Mesodermal cell (in vitro differentiated cells): ENCODE results near the gene NUAK1.

Experiments used
- H3K27ac ChIP-seq: 2 replicates; pipeline ENCODE4 v1.7.0; 2013; ENCODE audit warnings: mild to moderate bottlenecking, low read depth, low read length, moderate library complexity; ENCODE audit not compliant: severe bottlenecking
- H3K36me3 ChIP-seq: 2 replicates; pipeline ENCODE4 v1.7.1; 2013; ENCODE audit warnings: mild to moderate bottlenecking, low read length, moderate library complexity; ENCODE audit not compliant: control insufficient read depth, insufficient read depth
- H3K4me1 ChIP-seq: one replicate; pipeline ENCODE4 v1.7.1; 2013; ENCODE audit warnings: mild to moderate bottlenecking, low read length; ENCODE audit not compliant: insufficient read depth, control insufficient read depth, poor library complexity, severe bottlenecking
- H3K4me3 ChIP-seq: 2 replicates; pipeline ENCODE4 v1.7.0; 2013; ENCODE audit warnings: low read length, control low read depth, mild to moderate bottlenecking; ENCODE audit not compliant: insufficient read depth, poor library complexity, severe bottlenecking; ENCODE audit errors: extremely low read depth
- H3K9me3 ChIP-seq: 2 replicates; pipeline ENCODE4 v1.7.1; 2013; ENCODE audit warnings: mild to moderate bottlenecking, low read length, moderate library complexity; ENCODE audit not compliant: control insufficient read depth
- WGBS, 2 experiments: methylation state at CpG; one replicate each; pipeline ENCODE4 v1.1.5; 2013; ENCODE audit warnings: missing lambda C conversion rate in 2 of 2; ENCODE audit not compliant: insufficient coverage in 2 of 2; 5-methylcytosine and 5-hydroxymethylcytosine counted together

The NUAK1 gene

GRCh38 chr12:106138357-106138632 is 459 bp downstream of the NUAK1 start:
- WGBS, 2 experiments: 0 to 2% methylated on average over 19 to 20 of the region's 23 CpGs
- peaks cover 46% of the 10 kb centered on the region for H3K4me1 ChIP-seq

GRCh38 chr12:106137530-106138356 is 1.0 kb downstream of the NUAK1 start:
- Histone ChIP-seq H3K4me3 (peak overlapping the region; percentile 89), H3K36me3 (peaks cover 22% of the 10 kb centered on the region), H3K9me3 (no peaks in the 10 kb centered on the region), H3K4me1 (peaks cover 50% of the 10 kb centered on the region), H3K27ac (peak overlapping the region; percentile 98)
- 4 to 9% methylated on average over 12 to 14 of the region's 20 CpGs for WGBS, 2 experiments

More at GRCh38 chr12:106138357-106138632, 459 bp downstream of the NUAK1 start:
- Histone ChIP-seq H3K36me3 (peaks cover 22% of the 10 kb centered on the region), H3K4me3 (peak overlapping the region; percentile 89), H3K27ac (peak overlapping the region; percentile 98), H3K9me3 (no peaks in the 10 kb centered on the region)

DNA sequence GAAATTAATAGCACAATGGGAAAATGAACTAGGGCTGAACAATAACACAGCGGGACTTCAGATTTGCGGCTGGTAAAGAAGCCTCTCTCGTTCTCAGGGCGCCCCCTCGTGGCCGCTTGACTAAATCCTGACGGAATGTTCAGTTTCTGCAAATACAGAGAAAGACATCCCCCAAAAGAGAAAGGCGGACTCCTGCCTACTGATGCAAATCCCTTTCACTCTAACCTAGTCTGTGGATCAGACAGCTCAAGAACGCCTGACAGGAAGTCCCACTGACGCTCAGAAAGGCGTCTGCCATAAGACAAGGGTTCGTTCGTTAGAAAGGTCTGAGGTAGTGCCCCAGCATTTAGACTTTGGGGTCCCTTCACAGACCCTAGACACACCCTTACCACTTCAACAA is 2.5 kb downstream of the NUAK1 start:
- Histone ChIP-seq H3K4me3 (peak overlapping the region; percentile 89), H3K9me3 (no peaks in the 10 kb centered on the region), H3K36me3 (peaks cover 22% of the 10 kb centered on the region), H3K4me1 (peaks cover 48% of the 10 kb centered on the region), H3K27ac (peak overlapping the region; percentile 43)
- WGBS, 2 experiments: 0 to 2% methylated on average over 13 of the region's 13 CpGs

- Histone ChIP-seq H3K36me3 (peaks cover 22% of the 10 kb centered on the region), H3K4me3 (peak overlapping the region; percentile 89), H3K27ac (peak overlapping the region; percentile 6), H3K4me1 (peaks cover 47% of the 10 kb centered on the region), H3K9me3 (no peaks in the 10 kb centered on the region)
- WGBS, 2 experiments: 38% methylated on average over 2 of the region's 4 CpGs; no CpG with 5 or more reads in 1 of the 2 experiments
These were observed 3.0 kb downstream of the NUAK1 start for GRCh38 chr12:106135781-106136180.

DNA sequence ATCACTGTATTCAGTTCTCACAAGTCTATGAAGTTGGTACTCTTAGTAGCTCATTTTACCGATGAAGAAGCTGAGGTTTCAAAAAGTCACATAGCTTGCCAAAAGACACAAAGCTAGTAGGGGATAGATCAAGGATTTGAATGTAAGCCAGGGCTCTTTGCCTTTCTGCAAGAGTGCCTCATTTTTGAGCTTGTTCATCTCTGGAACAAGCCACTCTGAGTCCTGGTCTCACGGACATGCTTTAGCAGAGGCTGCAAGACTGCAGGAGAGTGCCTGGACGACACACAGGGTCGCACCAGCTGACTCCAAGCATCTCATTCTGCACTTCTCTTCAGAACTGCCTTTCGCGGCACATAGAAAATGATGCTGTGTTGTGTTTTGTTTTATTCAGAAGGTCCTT is 3.7 kb downstream of the NUAK1 start:
- H3K36me3 ChIP-seq: peaks cover 29% of the 10 kb centered on the region
- H3K9me3 ChIP-seq: no peaks in the 10 kb centered on the region
- peaks cover 48% of the 10 kb centered on the region for H3K4me1 ChIP-seq
- no peak overlapping the region for H3K27ac ChIP-seq
- 23 to 70% methylated on average over 1 to 2 of the region's 6 CpGs for WGBS, 2 experiments
- H3K4me3 ChIP-seq: peak overlapping the region; percentile 89

DNA sequence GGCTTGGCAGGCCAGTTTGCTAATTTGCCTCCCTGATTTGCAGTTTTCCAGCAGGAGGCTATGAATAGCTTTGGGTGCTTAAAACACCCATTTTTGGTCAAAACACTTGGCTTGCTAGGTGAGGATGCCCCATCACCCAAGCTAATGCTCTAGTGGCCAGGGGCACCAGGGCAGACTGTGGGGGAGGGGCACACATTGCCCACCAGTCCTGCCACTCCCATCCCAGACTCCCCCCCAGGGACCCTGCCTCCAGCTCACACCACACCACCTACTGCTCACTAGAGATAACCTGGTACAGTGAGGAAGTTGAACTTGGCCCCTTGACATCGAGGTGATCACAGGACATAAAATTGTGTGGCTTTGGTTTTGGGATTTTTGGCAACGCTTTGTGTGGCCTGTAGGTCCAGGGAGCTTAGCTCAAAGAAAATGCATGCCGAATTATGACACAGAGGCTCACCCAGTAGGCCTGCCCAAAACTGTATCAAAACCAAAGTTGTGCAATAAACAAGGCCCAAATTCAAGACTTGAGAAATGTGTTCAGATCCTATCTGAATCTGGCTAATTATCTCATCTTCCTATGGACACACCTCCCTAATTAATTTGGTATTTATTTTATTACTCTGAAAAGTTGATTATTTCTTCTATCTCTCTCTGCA is 4.3 kb downstream of the NUAK1 start:
- Histone ChIP-seq H3K27ac (no peak overlapping the region), H3K4me3 (no peak overlapping the region), H3K36me3 (peaks cover 35% of the 10 kb centered on the region), H3K9me3 (no peaks in the 10 kb centered on the region), H3K4me1 (peaks cover 55% of the 10 kb centered on the region)
- WGBS, 2 experiments: 75 to 100% methylated on average over 3 of the region's 3 CpGs

DNA sequence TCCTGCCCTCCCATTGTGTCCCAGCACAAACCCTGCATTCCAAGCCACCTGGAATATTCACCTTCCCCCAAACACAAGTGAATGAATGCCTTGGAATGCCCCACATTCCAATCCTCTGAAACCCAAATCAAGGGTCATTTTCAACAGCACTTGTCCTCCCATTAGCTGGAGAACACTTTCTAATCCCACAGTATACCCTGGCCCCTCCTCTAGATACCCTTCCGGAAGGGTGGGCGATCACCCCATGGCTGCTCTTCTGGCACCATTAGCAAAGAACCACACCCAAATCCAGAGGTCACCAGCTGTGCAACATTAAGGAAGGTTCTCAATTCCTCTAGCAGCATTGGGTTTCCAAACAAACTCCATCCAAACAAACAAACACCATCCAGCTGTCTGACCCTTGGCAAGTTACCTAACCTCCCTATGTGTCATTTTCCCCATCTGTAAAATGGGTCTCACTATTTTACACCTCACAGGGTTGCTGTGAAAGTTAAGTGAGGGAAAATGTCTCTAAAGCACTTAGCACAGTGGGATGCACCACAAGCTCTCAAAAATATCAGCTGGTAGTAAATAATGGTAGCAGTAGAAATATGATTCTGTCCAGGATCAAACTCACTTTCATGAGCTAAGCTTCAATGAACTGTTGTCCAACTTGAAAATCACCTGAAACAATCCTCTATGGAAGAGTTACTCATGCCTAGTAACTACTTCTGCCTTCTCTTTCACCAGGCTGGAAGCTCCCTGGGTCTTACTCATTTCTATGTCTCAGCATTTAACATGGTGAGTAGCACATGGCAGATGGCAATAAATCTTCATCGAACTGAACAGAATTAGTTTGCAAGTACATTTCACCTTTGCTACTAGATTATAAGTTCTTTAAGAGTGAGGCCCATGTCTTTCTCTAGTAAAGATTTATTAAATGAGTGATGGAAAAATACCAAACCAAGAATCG is 5.3 kb downstream of the NUAK1 start:
- Histone ChIP-seq H3K9me3 (no peaks in the 10 kb centered on the region), H3K4me3 (no peak overlapping the region), H3K36me3 (peaks cover 36% of the 10 kb centered on the region), H3K4me1 (peaks cover 58% of the 10 kb centered on the region), H3K27ac (peak overlapping the region; percentile 73)
- 74 to 93% methylated on average over 2 to 3 of the region's 4 CpGs for WGBS, 2 experiments

GRCh38 chr12:106132175-106133135 is 6.3 kb downstream of the NUAK1 start:
- Histone ChIP-seq H3K9me3 (no peaks in the 10 kb centered on the region), H3K4me1 (peaks cover 63% of the 10 kb centered on the region), H3K4me3 (no peak overlapping the region), H3K27ac (peak overlapping the region; percentile 73), H3K36me3 (peaks cover 40% of the 10 kb centered on the region)
- 68 to 84% methylated on average over 4 to 6 of the region's 7 CpGs for WGBS, 2 experiments

GRCh38 chr12:106131676-106132075 is 7.1 kb downstream of the NUAK1 start:
- Histone ChIP-seq H3K4me3 (no peak overlapping the region), H3K4me1 (peaks cover 65% of the 10 kb centered on the region), H3K9me3 (no peaks in the 10 kb centered on the region), H3K27ac (peak overlapping the region; percentile 73), H3K36me3 (peaks cover 40% of the 10 kb centered on the region)
- WGBS, 2 experiments: 34% methylated on average over 5 of the region's 5 CpGs
